HUDEP-2 (cell line): ENCODE data around the gene SLC16A13.
"Not testable (repeated sequence)": the region's sequence is repeated elsewhere in the genome, so short reads cannot be mapped to it uniquely, and the experiment has no call there.

ENCODE experiments used
- DNase-seq, 76 experiments: peaks; one replicate each; lab custom pipeline; 2025; ENCODE audit not compliant: unreplicated experiment in 76 of 76; lab: John Stamatoyannopoulos, UW

SLC16A13 gene

GRCh38 chr17:7026471-7027115 lies 9.2 kb upstream of the SLC16A13 start:
- no peak for DNase-seq

- DNase-seq, result no peak
Measured at GRCh38 chr17:7027335-7027734, 8.5 kb upstream of the SLC16A13 start.

GRCh38 chr17:7029096-7029495 lies 6.7 kb upstream of the SLC16A13 start:
- DNase-seq, result no peak

- DNase-seq, result no peak
Measured at GRCh38 chr17:7029659-7030058, 6.2 kb upstream of the SLC16A13 start.

GRCh38 chr17:7034955-7035590 lies 742 bp upstream of the SLC16A13 start:
- peak in 7 of 76 experiments; percentile 33 to 64 (median 49) for DNase-seq

GRCh38 chr17:7038025-7038862 lies 2.4 kb downstream of the SLC16A13 start:
- no peak for DNase-seq

- DNase-seq, result no peak
Measured at GRCh38 chr17:7039832-7040231, 4.0 kb downstream of the SLC16A13 start.

GRCh38 chr17:7041607-7042500 lies 6.0 kb downstream of the SLC16A13 start:
- no peak for DNase-seq

- no peak for DNase-seq
Measured at GRCh38 chr17:7042501-7043181, 6.8 kb downstream of the SLC16A13 start.

- DNase-seq, result no peak
Measured at GRCh38 chr17:7043182-7043496, 7.3 kb downstream of the SLC16A13 start.

GRCh38 chr17:7043497-7044198 lies 7.8 kb downstream of the SLC16A13 start, which contains the start of gene SLC16A11:
Gene SLC16A11, minus strand, starts transcription at chr17:7044092. Its CDS starts 579 bp downstream, at chr17:7043513.
- peak in 1 of 76 experiments; percentile 13 for DNase-seq

GRCh38 chr17:7045492-7046126 lies 9.8 kb downstream of the SLC16A13 start:
- DNase-seq, result peak in 25 of 76 experiments; percentile 6 to 62 (median 37)

GRCh38 chr17:7046127-7046724 lies 10.4 kb downstream of the SLC16A13 start:
- DNase-seq, result peak in 1 of 76 experiments; percentile 2

- peak in 23 of 76 experiments; percentile 1 to 58 (median 18) for DNase-seq
Measured at GRCh38 chr17:7046725-7047397, 11.0 kb downstream of the SLC16A13 start.

- DNase-seq, result no peak
Measured at GRCh38 chr17:7047566-7047965, 11.8 kb downstream of the SLC16A13 start.

GRCh38 chr17:7048968-7049367 lies 13.2 kb downstream of the SLC16A13 start:
- DNase-seq, result no peak

- not testable (repeated sequence) for DNase-seq
Measured at GRCh38 chr17:7050583-7050982, 14.8 kb downstream of the SLC16A13 start.

- no peak for DNase-seq
Measured at GRCh38 chr17:7056386-7056785, 20.6 kb downstream of the SLC16A13 start.
